Activated naive CD8-positive, alpha-beta T cell treated with anti-CD3 and anti-CD28 coated beads, Interleukin-2, amount 50 U/mL, for 24 hours (primary cell): ENCODE data around the gene CACNA2D4.
A peak's percentile ranks its signal among the peaks of the same experiment; 100 is the strongest.
"Not testable (repeated sequence)": the region's sequence is repeated elsewhere in the genome, so short reads cannot be mapped to it uniquely, and the experiment has no call there.

Experiments
- ATAC-seq: fragments of 150-1000 bp; cut with Tn5 transposase; one replicate; pipeline ENCODE4 v1.10.0; 2021
- DNase-seq: peaks from one replicate; pipeline ENCODE4 v3.0.0; 2021
- H3K27ac Mint-ChIP-seq: one replicate; pipeline ENCODE4 v1.8.0; 2021; ENCODE audit warnings: mild to moderate bottlenecking, mixed read lengths
- H3K27me3 Mint-ChIP-seq: one replicate; pipeline ENCODE4 v1.8.0; 2021; ENCODE audit warnings: mixed read lengths
- H3K36me3 Mint-ChIP-seq: one replicate; pipeline ENCODE4 v1.8.0; 2021; ENCODE audit warnings: low read depth, mixed read lengths
- H3K4me1 Mint-ChIP-seq: one replicate; pipeline ENCODE4 v1.8.0; 2021; ENCODE audit warnings: mixed read lengths
- H3K4me3 Mint-ChIP-seq: one replicate; pipeline ENCODE4 v1.8.0; 2021; ENCODE audit warnings: mild to moderate bottlenecking, moderate library complexity, mixed read lengths
- H3K9me3 Mint-ChIP-seq: one replicate; pipeline ENCODE4 v1.8.0; 2021; ENCODE audit warnings: mixed read lengths

Gene CACNA2D4, protein sequence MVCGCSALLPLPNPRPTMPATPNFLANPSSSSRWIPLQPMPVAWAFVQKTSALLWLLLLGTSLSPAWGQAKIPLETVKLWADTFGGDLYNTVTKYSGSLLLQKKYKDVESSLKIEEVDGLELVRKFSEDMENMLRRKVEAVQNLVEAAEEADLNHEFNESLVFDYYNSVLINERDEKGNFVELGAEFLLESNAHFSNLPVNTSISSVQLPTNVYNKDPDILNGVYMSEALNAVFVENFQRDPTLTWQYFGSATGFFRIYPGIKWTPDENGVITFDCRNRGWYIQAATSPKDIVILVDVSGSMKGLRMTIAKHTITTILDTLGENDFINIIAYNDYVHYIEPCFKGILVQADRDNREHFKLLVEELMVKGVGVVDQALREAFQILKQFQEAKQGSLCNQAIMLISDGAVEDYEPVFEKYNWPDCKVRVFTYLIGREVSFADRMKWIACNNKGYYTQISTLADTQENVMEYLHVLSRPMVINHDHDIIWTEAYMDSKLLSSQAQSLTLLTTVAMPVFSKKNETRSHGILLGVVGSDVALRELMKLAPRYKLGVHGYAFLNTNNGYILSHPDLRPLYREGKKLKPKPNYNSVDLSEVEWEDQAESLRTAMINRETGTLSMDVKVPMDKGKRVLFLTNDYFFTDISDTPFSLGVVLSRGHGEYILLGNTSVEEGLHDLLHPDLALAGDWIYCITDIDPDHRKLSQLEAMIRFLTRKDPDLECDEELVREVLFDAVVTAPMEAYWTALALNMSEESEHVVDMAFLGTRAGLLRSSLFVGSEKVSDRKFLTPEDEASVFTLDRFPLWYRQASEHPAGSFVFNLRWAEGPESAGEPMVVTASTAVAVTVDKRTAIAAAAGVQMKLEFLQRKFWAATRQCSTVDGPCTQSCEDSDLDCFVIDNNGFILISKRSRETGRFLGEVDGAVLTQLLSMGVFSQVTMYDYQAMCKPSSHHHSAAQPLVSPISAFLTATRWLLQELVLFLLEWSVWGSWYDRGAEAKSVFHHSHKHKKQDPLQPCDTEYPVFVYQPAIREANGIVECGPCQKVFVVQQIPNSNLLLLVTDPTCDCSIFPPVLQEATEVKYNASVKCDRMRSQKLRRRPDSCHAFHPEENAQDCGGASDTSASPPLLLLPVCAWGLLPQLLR

DNA sequence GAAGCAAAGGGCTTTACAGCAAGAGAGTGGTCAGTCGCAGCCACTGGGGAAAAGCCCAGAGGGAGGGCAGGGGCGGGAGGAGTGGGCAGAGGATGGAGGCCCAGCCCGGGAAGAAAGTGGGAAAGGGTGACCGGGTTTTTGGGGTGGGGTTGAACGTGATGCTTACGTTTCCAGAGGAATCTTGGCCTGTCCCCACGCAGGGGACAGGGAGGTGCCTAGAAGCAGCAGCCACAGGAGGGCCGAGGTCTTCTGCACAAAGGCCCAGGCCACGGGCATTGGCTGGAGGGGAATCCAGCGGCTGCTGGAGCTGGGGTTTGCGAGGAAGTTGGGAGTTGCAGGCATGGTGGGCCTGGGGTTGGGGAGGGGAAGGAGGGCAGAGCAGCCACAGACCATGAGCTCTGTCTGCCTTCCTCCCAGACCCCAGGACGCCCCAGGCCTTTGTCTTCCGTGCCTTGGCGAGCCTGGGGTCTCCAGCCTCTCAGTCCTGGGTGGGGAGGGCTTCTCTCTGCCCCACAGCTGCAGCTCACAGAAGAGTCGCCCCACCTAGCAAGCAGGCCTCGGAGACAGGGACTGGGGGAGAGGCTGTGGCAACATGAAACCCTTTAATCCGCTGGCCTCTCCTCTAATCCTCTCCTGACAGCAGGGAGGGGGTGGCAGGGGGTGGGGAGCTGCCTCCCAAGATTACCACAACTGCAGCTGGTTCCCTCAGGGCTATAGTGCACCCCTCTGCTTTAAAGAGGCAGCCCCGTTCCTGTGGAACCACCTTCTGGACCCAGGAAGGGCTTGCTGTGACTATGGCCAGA lies at the start of gene CACNA2D4:
Gene CACNA2D4 (minus strand): TSS at position 572 of the 803 bp plus-strand sequence. CDS start 179 bp downstream, at position 393.
- ATAC-seq (no peak), DNase-seq (no peak)
- H3K4me3 Mint-ChIP-seq: peak within 1 kb of the TSS; percentile 62
- H3K27ac Mint-ChIP-seq: no peak within 1 kb of the TSS
- no peaks in the 10 kb centered on the region for H3K36me3 Mint-ChIP-seq
- H3K9me3 Mint-ChIP-seq: no peaks in the 10 kb centered on the region
- peaks cover 4% of the 10 kb centered on the region for H3K27me3 Mint-ChIP-seq
- peaks cover 19% of the 10 kb centered on the region for H3K4me1 Mint-ChIP-seq

- no peak overlapping the region for H3K27ac Mint-ChIP-seq
- H3K9me3 Mint-ChIP-seq: no peaks in the 10 kb centered on the region
- no peaks in the 10 kb centered on the region for H3K27me3 Mint-ChIP-seq
- DNase-seq: no peak
- ATAC-seq: no peak
- peaks cover 5% of the 10 kb centered on the region for H3K36me3 Mint-ChIP-seq
- no peaks in the 10 kb centered on the region for H3K4me1 Mint-ChIP-seq
- H3K4me3 Mint-ChIP-seq: no peak overlapping the region
Observed at GRCh38 chr12:1966561-1967226, 48.2 kb upstream of the CACNA2D4 start.

DNA sequence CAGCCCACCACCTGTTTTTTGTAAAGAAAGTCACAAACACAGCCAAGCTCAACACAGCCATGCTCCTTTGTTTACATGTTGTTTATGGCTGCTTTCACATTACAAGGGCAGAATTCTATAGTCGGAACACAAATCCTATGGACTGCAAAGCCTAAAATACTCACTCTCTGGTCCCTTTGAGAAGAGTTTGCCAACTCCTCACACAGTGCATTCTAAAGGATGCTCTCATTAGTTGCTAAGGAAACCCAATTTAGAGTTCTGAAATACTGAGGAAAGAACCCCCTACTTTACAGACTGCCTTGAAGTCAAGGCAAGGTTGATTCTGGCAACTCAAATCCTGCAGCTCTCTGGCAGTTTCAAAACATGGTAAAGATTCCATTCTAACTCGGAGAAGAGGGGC lies 47.5 kb upstream of the CACNA2D4 start:
- Mint-ChIP-seq H3K4me1 (no peaks in the 10 kb centered on the region), H3K27ac (no peak overlapping the region), H3K4me3 (no peak overlapping the region), H3K36me3 (peaks cover 12% of the 10 kb centered on the region), H3K27me3 (no peaks in the 10 kb centered on the region), H3K9me3 (no peaks in the 10 kb centered on the region)
- DNase-seq (no peak), ATAC-seq (no peak)

GRCh38 chr12:1962051-1963020 lies 43.9 kb upstream of the CACNA2D4 start:
- no peak overlapping the region for H3K27ac Mint-ChIP-seq

DNA sequence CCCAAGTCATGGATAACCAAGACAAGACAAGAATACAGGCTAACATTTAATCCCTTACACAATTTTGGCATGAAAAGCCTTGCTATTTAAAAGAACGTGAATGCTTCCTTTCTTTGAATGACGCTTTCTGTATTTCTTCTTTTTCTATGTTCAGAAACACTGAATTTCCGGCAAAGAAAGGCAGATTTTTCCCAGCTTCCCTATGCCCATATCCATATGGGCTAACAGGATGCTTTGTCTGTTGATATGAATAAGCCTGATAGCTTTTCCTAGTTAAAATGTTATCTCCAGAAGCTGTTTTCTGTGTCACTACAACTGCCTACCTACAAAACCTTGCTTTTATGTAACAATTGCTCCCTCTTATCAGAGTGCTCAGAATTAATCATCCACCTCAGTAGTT lies 38.3 kb upstream of the CACNA2D4 start:
- peaks cover 27% of the 10 kb centered on the region for H3K36me3 Mint-ChIP-seq
- DNase-seq: no peak
- no peak for ATAC-seq
- H3K27me3 Mint-ChIP-seq: no peaks in the 10 kb centered on the region
- H3K4me3 Mint-ChIP-seq: no peak overlapping the region
- no peaks in the 10 kb centered on the region for H3K9me3 Mint-ChIP-seq
- H3K27ac Mint-ChIP-seq: no peak overlapping the region
- H3K4me1 Mint-ChIP-seq: peaks cover 2% of the 10 kb centered on the region

More at GRCh38 chr12:1962051-1963020, 43.9 kb upstream of the CACNA2D4 start:
- DNase-seq (no peak), ATAC-seq (no peak)
- Mint-ChIP-seq H3K36me3 (peaks cover 25% of the 10 kb centered on the region), H3K4me3 (no peak overlapping the region), H3K9me3 (no peaks in the 10 kb centered on the region), H3K27me3 (no peaks in the 10 kb centered on the region), H3K4me1 (no peaks in the 10 kb centered on the region)

- H3K36me3 Mint-ChIP-seq: peaks cover 23% of the 10 kb centered on the region
- no peak overlapping the region for H3K27ac Mint-ChIP-seq
- peaks cover 5% of the 10 kb centered on the region for H3K4me1 Mint-ChIP-seq
- H3K4me3 Mint-ChIP-seq: no peak overlapping the region
- no peaks in the 10 kb centered on the region for H3K27me3 Mint-ChIP-seq
- H3K9me3 Mint-ChIP-seq: no peaks in the 10 kb centered on the region
- DNase-seq: no peak
- no peak for ATAC-seq
Observed at GRCh38 chr12:1949771-1950470, 31.5 kb upstream of the CACNA2D4 start.

- ATAC-seq (no peak), DNase-seq (no peak)
- H3K36me3 Mint-ChIP-seq: peaks cover 27% of the 10 kb centered on the region
- H3K4me3 Mint-ChIP-seq: no peak overlapping the region
- no peak overlapping the region for H3K27ac Mint-ChIP-seq
- no peaks in the 10 kb centered on the region for H3K27me3 Mint-ChIP-seq
- peaks cover 5% of the 10 kb centered on the region for H3K4me1 Mint-ChIP-seq
- H3K9me3 Mint-ChIP-seq: no peaks in the 10 kb centered on the region
Observed at GRCh38 chr12:1948883-1949282, 30.4 kb upstream of the CACNA2D4 start.

DNA sequence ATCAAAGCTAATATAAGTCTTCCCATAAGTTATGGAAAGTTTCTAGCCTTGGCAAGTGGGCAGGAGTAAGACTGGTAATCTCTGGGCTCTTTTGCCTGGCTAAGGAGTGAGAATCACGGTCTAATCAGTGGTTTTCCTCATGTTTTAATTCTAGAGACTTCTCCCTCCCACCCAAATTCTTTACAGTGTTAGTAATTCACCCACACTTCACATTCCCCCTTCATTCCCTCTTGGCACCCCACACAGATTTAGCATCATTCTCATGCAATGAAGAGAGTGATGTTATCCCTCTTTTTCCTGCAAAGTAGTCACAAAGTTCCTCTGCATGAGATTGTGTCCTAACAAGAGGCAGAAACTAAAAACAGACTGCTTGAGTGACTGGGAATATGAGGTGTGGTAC lies 28.6 kb upstream of the CACNA2D4 start:
- H3K27me3 Mint-ChIP-seq: no peaks in the 10 kb centered on the region
- peaks cover 22% of the 10 kb centered on the region for H3K36me3 Mint-ChIP-seq
- DNase-seq (no peak), ATAC-seq (no peak)
- no peak overlapping the region for H3K27ac Mint-ChIP-seq
- no peaks in the 10 kb centered on the region for H3K9me3 Mint-ChIP-seq
- H3K4me3 Mint-ChIP-seq: no peak overlapping the region
- H3K4me1 Mint-ChIP-seq: peaks cover 5% of the 10 kb centered on the region

GRCh38 chr12:1946296-1946695 lies 27.8 kb upstream of the CACNA2D4 start:
- no peak for DNase-seq
- H3K4me3 Mint-ChIP-seq: no peak overlapping the region
- H3K4me1 Mint-ChIP-seq: peaks cover 3% of the 10 kb centered on the region
- no peak overlapping the region for H3K27ac Mint-ChIP-seq
- H3K9me3 Mint-ChIP-seq: no peaks in the 10 kb centered on the region
- no peaks in the 10 kb centered on the region for H3K27me3 Mint-ChIP-seq
- no peak for ATAC-seq
- H3K36me3 Mint-ChIP-seq: peaks cover 22% of the 10 kb centered on the region

GRCh38 chr12:1945502-1945901 lies 27.1 kb upstream of the CACNA2D4 start:
- not testable (repeated sequence) for H3K4me3 Mint-ChIP-seq, H3K27ac Mint-ChIP-seq, DNase-seq, H3K27me3 Mint-ChIP-seq, H3K4me1 Mint-ChIP-seq, ATAC-seq, H3K9me3 Mint-ChIP-seq
- peaks cover 24% of the 10 kb centered on the region for H3K36me3 Mint-ChIP-seq

- no peak overlapping the region for H3K4me3 Mint-ChIP-seq
- H3K27me3 Mint-ChIP-seq: no peaks in the 10 kb centered on the region
- no peaks in the 10 kb centered on the region for H3K9me3 Mint-ChIP-seq
- DNase-seq: peak; percentile 91
- peak; percentile 83 for ATAC-seq
- H3K27ac Mint-ChIP-seq: no peak overlapping the region
- H3K4me1 Mint-ChIP-seq: no peaks in the 10 kb centered on the region
- peaks cover 8% of the 10 kb centered on the region for H3K36me3 Mint-ChIP-seq
Observed at GRCh38 chr12:1939801-1940607, 21.6 kb upstream of the CACNA2D4 start.

- no peak for DNase-seq
- Mint-ChIP-seq H3K4me1 (no peaks in the 10 kb centered on the region), H3K27me3 (no peaks in the 10 kb centered on the region), H3K9me3 (no peaks in the 10 kb centered on the region), H3K36me3 (peaks cover 5% of the 10 kb centered on the region), H3K4me3 (no peak overlapping the region), H3K27ac (no peak overlapping the region)
- ATAC-seq: no peak
Observed at GRCh38 chr12:1939331-1939730, 20.9 kb upstream of the CACNA2D4 start.
